Measurements from ENCODE around the gene APOE. TPM values are rescaled to one million over a fixed set of nuclear protein-coding genes. Genes with fewer than 3 reads are reported as not detected.

Gene APOE
- total and polyA plus RNA-seq, 2 of the 13 experiments (the other 11 are each of a cell fraction or from before 2014, with no cell fraction given), result 1,328 to 1,470 TPM

- TF ChIP-seq ZNF614 (CRISPR knock-in tag; IDR thresholded peaks at IDR 0.05; ENCODE audit: borderline replicate concordance) (no peak), HDAC2 (CRISPR knock-in tag; IDR thresholded peaks at IDR 0.05) (peak; percentile 15; the same call in 1 of the 2 replicates), CREM (IDR thresholded peaks at IDR 0.05) (no peak), CREM (CRISPR knock-in tag; IDR thresholded peaks at IDR 0.05) (no peak), GPN1 (CRISPR knock-in tag; IDR thresholded peaks at IDR 0.05; ENCODE audit: borderline replicate concordance) (no peak), CENPT (CRISPR knock-in tag; IDR thresholded peaks at IDR 0.05; ENCODE audit: low read depth) (no peak)
These were observed 24.5 kb downstream of the APOE start (continued) for GRCh38 chr19:44930088-44930487.

- Histone ChIP-seq H3K4me2 (ENCODE audit: low read depth, low read length) (no peak overlapping the region), H3K79me2 (ENCODE audit: insufficient read depth, low read length) (peaks cover 4% of the 10 kb centered on the region), H3K9me3 (ENCODE audit: low read length) (no peaks in the 10 kb centered on the region), H3K9ac (ENCODE audit: insufficient read depth, low read depth, low read length) (no peak overlapping the region), H4K20me1 (ENCODE audit: insufficient read depth, low read length) (no peaks in the 10 kb centered on the region), H3K4me1 (ENCODE audit: insufficient read depth, low read length) (peaks cover 77% of the 10 kb centered on the region), H3K4me3 (replicated peaks in 1 of 3; ENCODE audit: insufficient read depth in 1 of 3, low read depth in 2 of 3, low read length in 3 of 3) (no peak overlapping the region), H3K27me3 (ENCODE audit: control insufficient read depth in 1 of 2, insufficient read depth in 2 of 2, low read length in 2 of 2) (no peaks in the 10 kb centered on the region), H3K27ac (ENCODE audit: extremely low read length, insufficient read depth, low read length) (no peak overlapping the region), H2AFZ (ENCODE audit: low read length) (no peak overlapping the region), H3K36me3 (replicated peaks in 1 of 2; ENCODE audit: control insufficient read depth in 1 of 2, insufficient read depth in 2 of 2, low read length in 2 of 2) (no peaks in the 10 kb centered on the region)
- intact Hi-C loops (cut with micrococcal nuclease; ENCODE audit: unreplicated experiment) (no loop called here), in situ Hi-C loops (cut with HindIII; ENCODE audit: extremely low pct_ligation_motif_present, low pct_unique_long_range_greater_than_20kb) (no loop called here)
- no peak for FAIRE-seq
- CTCF ChIA-PET (ENCODE audit: low intra/inter-chr PET ratio, low total read pairs), result no interaction called here
- no peak for DNase-seq (ENCODE audit: low spot score)
- ATAC-seq, result no peak
- no TSS peak for BruUV-seq (replicated peaks)
- 96% methylated on average over 4 of the region's 4 CpGs for WGBS (ENCODE audit: low lambda C conversion rate)
- TF ChIP-seq ZMYM3 (CRISPR knock-in tag; IDR thresholded peaks at IDR 0.05), result 0 out of 2 replicates have a peak, but pooled peaks have one; percentile 45
- peak; percentile 87 for TF ChIP-seq ZNF768 (CRISPR knock-in tag; IDR thresholded peaks at IDR 0.05)
- TF ChIP-seq ATF1 (CRISPR knock-in tag; IDR thresholded peaks at IDR 0.05), result no peak
- POLR2A ChIA-PET, result no interaction called here
These were observed 25.9 kb downstream of the APOE start for GRCh38 chr19:44931541-44931940.

- FAIRE-seq (no peak), ATAC-seq (no peak), DNase-seq (ENCODE audit: low spot score) (peak; percentile 83)
- no peaks in the 10 kb centered on the region for H3K9me3 ChIP-seq (ENCODE audit: low read length)
- no peaks in the 10 kb centered on the region for H4K20me1 ChIP-seq (ENCODE audit: insufficient read depth, low read length)
- BruUV-seq (replicated peaks), result no TSS peak
- H3K4me2 ChIP-seq (ENCODE audit: low read depth, low read length), result no peak overlapping the region
- H3K4me3 ChIP-seq (replicated peaks in 1 of 3; ENCODE audit: insufficient read depth in 1 of 3, low read depth in 2 of 3, low read length in 3 of 3), result no peak overlapping the region
- H3K9ac ChIP-seq (ENCODE audit: insufficient read depth, low read depth, low read length), result no peak overlapping the region
- H3K27ac ChIP-seq (ENCODE audit: extremely low read length, insufficient read depth, low read length), result peak overlapping the region; percentile 48
- in situ Hi-C loops (cut with HindIII; ENCODE audit: extremely low pct_ligation_motif_present, low pct_unique_long_range_greater_than_20kb), result no loop called here
- no peaks in the 10 kb centered on the region for H3K79me2 ChIP-seq (ENCODE audit: insufficient read depth, low read length)
- H2AFZ ChIP-seq (ENCODE audit: low read length), result no peak overlapping the region
- H3K27me3 ChIP-seq (ENCODE audit: control insufficient read depth in 1 of 2, insufficient read depth in 2 of 2, low read length in 2 of 2), result no peaks in the 10 kb centered on the region
- intact Hi-C loops (cut with micrococcal nuclease; ENCODE audit: unreplicated experiment), result no loop called here
- CTCF ChIA-PET (ENCODE audit: low intra/inter-chr PET ratio, low total read pairs), result no interaction called here
- peaks cover 87% of the 10 kb centered on the region for H3K4me1 ChIP-seq (ENCODE audit: insufficient read depth, low read length)
- 35% methylated on average over 5 of the region's 5 CpGs for WGBS (ENCODE audit: low lambda C conversion rate)
- no peaks in the 10 kb centered on the region for H3K36me3 ChIP-seq (replicated peaks in 1 of 2; ENCODE audit: control insufficient read depth in 1 of 2, insufficient read depth in 2 of 2, low read length in 2 of 2)
- POLR2A ChIA-PET, result interaction anchor here (0.7 to 1.2 kb wide), 4 partner anchors 8 to 34 kb away, joined by 3 to 5 read pairs (median 4); partner anchors contain the start of genes APOC1 and APOE
- TF ChIP-seq RCOR2 (CRISPR knock-in tag; IDR thresholded peaks at IDR 0.05), result peak; percentile 58; the same call in 1 of the 2 replicates
- no peak for TF ChIP-seq ELF1 (CRISPR knock-in tag; IDR thresholded peaks at IDR 0.05)
- TF ChIP-seq ZBTB39 (CRISPR knock-in tag; IDR thresholded peaks at IDR 0.05), result no peak
- peak; percentile 65 for TF ChIP-seq ZMYM3 (CRISPR knock-in tag; IDR thresholded peaks at IDR 0.05)
- TF ChIP-seq DMTF1 (CRISPR knock-in tag; IDR thresholded peaks at IDR 0.05), result no peak
- peak; percentile 67 for TF ChIP-seq PITX1 (CRISPR knock-in tag; IDR thresholded peaks at IDR 0.05)
These were observed 34.1 kb downstream of the APOE start for GRCh38 chr19:44939668-44940067.

Data from HepG2 (cell line).